T-helper 22 cell (primary cell): Measurements from ENCODE around the gene TAPT1.

Source experiments
- DNase-seq: peaks from one replicate; pipeline ENCODE4 v3.0.0-alpha.2; 2020; ENCODE audit warnings: low read depth

Gene TAPT1

GRCh38 chr4:16133406-16133805, 92.9 kb downstream of the TAPT1 start:
- DNase-seq = no peak

GRCh38 chr4:16131293-16131692, 95.0 kb downstream of the TAPT1 start:
- no peak for DNase-seq

- no peak for DNase-seq
These were observed 96.9 kb downstream of the TAPT1 start for GRCh38 chr4:16129336-16129735.

GRCh38 chr4:16126714-16127113, 99.6 kb downstream of the TAPT1 start:
- DNase-seq = no peak

DNA sequence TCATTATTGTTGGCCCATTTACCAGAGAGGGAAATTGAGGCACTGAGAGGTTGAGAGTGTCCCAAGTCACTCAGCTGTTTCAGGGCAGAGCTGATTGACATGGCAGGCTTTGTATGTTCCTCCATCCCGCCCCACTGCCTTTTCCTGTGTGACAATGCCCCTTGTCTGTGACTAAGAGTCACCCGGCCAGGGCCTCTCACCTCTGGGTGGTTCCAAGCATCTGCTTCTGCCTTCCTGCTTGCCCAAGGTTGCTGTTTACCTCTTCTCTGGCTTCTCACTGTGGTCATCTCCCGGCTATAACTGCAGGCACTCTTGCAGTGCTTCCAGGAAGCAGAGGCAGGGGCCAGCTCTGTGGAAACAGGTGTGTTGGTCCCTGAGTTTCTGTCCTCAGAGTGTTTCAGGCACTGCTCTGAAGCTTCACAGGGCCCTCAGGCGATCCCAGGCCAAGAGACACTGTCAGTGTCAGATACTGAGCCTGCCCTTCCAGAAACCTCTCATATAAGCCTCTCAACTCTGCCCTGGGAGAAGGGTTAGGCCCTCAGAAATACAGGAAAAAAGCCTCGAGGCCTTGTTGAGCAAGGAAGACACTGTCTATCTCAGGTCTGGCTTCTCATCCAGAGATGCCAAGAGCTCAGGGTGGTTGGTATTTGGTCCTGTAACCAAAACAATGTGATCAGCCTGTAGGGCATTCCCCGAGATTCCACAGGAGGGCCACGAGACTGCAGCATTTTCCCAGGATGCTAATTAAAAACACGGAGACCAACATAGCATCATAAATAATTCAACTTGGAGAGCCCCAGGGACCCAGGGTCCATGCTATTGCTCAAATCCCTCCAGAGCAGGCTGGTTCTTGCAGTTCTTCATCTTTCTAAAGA, 100.5 kb downstream of the TAPT1 start:
- DNase-seq = no peak

- DNase-seq = no peak
These were observed 102.0 kb downstream of the TAPT1 start for GRCh38 chr4:16124232-16124631.

DNA sequence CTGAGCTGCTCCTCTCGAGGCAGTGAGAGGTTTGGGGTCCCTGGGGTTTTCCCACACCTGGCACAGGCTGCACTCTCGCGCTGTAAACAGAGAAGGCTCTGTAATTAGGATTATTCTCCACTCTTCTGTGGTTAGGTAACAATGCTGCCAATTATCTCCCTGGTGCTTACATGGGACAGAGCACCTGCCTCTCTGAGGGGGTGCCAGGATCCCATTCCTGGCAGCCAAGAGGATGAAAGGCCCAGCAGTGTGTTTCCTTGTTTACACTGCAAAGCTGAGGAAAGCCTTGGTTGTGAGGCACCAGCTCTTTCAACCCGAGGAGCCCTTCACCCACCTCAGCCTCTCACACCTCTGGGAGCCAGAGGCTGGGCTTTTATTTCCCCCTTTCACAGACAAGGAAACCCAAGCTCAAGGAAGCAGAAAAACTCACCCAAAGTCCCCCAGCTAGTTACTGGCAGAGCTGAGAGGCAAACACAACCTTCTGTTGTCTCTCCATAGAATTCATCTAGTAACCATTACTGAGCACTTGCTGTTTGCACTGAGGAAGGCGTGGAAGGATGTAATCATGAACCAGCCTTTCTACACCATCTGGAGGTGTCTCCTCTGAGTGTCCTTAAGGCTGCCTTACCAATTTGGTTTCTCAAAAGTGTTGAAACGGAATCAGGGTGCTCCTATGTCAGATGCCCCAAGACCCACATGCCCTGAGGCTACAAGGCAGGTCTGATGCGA, 102.8 kb downstream of the TAPT1 start:
- DNase-seq = no peak

GRCh38 chr4:16122784-16123183, 103.5 kb downstream of the TAPT1 start:
- DNase-seq = no peak

GRCh38 chr4:16122308-16122711, 104.0 kb downstream of the TAPT1 start:
- DNase-seq = no peak

DNA sequence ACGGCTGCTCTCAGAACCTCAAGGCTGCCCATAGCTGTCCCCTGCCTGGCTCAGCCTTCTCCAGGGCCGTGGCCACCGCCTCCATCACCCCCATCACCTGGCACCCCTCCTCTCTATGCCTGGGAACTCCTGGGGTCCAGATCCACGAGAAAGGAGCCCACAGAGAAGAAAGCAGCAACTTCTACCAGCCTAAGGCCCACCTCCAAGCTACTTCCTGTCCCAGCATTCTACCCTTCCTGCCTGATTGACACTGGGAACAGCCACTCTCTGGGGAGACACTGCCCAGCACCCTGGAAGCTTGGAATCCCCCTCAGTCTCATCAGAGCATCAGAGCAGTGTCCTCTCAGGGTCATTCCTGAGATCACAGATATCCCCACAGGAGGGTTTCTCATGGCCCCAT, 105.6 kb downstream of the TAPT1 start:
- DNase-seq = no peak

GRCh38 chr4:16119981-16120380, 106.3 kb downstream of the TAPT1 start:
- no peak for DNase-seq

DNA sequence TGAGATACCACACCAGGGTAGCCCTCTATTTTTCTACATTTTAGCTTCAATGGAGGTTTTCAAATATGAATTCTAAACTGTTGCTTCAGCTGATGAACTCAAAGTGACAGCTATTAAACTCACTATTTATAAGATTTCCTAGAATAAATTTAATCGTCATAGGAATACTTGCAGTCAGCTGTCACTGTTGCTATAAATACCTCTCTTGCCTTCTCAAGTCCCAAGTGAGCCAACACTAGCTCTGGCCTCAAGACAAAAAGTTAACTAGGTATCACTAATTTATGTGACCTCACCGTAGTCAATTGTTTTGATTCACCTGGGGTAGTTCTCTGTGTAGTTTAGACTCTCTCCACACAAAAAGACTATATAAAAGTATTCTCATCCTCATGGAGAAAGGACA, 108.2 kb downstream of the TAPT1 start:
- no peak for DNase-seq

- no peak for DNase-seq
These were observed 109.1 kb downstream of the TAPT1 start for GRCh38 chr4:16117164-16117563.

DNA sequence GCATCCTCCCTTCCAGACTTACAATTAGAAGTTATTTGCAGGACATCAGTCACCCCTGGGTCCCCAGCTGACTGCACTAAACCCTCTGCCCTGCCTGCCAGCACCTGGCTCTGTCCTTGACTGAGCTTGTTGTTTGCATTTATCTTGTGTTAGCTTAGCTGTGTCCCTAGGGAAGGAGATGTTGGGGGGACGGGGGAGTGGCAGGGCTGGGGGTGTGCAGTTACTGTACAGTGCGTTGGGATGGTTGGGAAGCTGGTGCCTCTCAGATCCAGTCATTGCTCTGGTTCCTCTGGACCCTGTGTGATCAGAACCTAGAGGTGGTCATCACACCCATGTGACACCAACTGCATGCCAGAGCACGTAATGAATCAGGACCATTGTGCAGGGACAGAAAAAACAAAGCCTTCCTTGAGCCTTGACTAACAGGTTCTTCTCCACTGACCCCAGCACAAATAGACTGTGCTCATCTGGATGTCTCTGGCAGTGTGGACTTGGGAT, 109.7 kb downstream of the TAPT1 start:
- DNase-seq = no peak

DNA sequence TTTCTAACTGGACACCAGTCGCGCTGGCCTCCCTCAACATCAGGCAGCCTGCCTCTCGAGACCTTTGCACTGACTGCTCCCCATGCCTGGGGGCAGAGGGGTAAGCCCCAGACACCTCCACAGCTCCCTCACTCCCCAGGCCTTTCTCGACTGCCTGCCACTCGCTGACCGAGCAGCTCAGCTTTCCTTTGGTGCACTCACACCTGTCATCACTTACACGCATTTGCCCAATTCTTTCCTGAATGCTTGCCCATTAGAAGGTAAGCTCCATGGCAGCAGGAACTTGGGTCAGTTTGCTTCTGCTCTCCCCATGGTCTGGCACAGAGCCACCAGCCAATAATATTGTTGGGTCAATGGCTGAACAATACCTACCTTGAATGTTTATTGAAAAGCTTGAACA, 110.3 kb downstream of the TAPT1 start:
- DNase-seq = no peak

DNA sequence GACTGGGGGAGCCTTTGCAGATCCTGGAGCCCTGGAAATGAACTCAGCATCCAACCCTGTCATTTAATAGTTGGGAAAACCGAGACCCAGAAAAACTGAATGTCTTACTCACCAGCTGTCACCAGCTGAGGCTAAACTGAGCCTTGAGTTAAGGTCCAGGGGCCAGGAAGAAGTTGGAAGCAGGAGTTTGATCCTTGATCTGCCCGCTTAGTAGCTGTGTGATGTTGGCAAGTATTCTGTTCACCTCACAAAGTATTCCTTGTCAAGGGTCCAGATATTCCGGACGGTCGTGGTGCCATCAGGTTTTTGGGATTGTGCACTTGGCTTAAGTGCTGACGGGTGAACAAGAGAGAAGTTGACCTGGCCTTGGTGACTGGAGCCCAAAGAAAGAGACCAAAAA, 111.7 kb downstream of the TAPT1 start:
- no peak for DNase-seq

- DNase-seq = no peak
These were observed 112.5 kb downstream of the TAPT1 start for GRCh38 chr4:16113741-16114140.

DNA sequence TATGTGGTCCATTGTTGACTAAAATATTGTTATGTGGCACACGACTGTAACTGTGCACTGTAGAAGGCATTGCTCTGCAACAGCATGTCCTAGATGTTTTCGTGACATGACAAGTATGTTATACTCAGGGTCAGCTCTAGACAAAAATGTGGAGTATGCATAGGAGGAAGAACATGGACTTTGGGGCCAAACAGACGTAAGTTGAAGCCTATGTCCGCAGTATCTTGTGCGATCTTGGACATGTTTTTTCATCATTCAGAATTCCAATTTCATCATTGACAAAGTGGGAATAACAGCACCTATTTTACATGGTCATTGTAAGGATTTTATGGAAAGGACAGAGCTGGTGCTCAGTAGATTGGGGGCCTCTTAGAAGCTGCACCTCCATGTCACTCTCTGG, 114.7 kb downstream of the TAPT1 start:
- DNase-seq = no peak

GRCh38 chr4:16110661-16111290, 115.5 kb downstream of the TAPT1 start:
- DNase-seq = no peak
